GM18873 (cell line): ENCODE measurements around the gene PARD6G.
"Not testable (repeated sequence)": the region's sequence is repeated elsewhere in the genome, so short reads cannot be mapped to it uniquely, and the experiment has no call there.

Source experiments
- ATAC-seq: cut with Tn5 transposase; IDR thresholded peaks from one replicate; pipeline ENCODE4 v1.9.1; 2021; ENCODE audit warnings: mild to moderate bottlenecking, moderate library complexity, moderate number of reproducible peaks; ENCODE audit not compliant: unreplicated experiment, low FRiP score

Gene PARD6G

DNA sequence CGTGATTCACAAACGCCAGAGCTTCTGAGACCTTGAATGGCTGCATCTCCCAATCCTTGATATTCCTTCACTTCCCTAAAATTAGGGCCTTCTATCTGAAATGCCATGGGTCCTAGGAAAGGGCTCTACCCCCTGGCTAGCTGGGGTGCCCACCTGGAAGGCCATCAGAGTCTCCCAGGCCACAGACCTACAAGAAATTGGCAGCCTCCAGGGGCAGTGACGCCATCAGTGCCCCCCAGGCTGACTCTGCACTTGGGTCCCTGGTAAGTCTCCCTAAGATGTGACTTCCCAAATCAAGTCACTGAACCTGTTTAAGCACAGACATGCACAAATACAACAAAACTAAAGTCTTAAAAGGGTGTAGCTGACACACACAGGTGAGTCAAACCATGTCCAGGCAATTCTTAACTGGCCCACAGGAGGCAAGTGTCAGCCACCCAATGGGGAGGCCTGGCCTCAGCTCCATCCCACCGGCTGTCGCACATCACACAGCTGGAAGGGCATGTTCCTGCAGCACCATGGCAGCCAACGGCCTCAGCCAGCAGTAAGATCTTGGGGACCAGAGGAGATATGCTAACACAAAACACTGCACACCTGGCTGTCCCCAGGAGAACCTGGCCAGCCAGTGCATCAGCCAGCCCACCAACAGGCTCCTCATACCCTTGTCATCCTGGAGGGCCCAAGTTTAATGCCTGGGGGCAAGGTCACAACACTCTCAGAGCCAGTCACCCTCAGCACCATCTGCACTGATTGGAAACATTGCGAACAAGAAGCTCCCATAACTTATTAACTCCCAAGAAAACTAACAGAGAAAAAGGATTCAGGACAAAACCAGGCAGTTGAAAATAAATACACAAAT lies 5.2 kb downstream of the PARD6G start:
- ATAC-seq = no peak

DNA sequence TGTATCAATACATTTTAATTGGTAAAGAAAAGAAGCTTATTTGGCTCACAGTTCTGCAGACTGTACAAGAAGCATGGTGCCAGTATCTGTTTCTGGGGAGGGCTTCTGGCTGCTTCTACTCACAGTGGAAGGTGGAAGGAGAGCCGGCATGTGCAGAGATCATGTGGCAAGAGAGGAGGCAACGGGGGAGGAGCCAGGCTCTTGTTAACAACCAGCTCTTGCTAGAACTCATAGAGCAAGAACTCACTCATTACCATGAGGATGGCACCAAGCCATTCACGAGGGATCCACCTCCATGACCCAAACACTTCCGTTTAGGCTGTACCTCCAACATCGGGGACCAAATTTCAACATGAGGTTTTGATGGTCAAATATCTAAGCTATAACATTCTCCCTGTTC lies 7.5 kb downstream of the PARD6G start:
- no peak for ATAC-seq

DNA sequence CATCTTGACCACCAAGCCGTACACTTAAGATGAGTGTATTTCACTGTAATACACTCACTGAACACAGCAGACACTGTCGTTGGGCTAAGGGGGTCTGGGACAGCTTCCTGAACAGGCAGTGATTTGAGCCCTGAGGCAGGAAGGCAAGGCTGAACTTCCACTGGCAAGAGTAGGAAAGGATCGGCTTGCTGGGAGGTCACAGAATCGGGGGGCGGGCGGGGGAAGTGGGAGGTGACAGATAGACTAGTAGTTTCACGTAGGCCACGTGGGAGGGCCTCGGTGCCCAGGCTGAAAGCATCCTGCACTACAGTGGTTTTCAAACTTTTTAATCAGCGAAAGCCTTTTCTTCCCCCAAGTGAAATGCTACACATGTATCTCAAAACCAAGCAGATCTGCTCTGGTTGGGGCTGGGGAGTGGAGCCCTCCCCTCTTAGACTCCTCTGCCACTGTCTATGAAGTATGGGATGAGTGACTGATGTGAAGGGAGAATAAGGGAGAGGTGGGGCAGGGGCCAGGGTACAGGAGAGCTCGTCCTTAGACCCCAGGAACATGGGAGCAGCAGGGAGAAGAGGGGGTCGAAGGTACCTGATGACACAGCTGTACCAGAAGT lies 8.6 kb downstream of the PARD6G start:
- no peak for ATAC-seq

DNA sequence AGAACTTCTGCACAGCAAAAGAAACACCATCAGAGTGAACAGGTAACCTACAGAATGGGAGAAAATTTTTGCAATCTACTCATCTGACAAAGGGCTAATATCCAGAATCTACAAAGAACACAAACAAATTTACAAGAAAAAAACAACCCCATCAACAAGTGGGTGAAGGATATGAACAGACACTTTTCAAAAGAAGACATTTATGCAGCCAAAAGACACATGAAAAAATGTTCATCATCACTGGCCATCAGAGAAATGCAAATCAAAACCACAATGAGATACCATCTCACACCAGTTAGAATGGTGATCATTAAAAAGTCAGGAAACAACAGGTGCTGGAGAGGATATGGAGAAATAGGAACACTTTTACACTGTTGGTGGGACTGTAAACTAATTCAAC lies 9.8 kb downstream of the PARD6G start:
- not testable (repeated sequence) for ATAC-seq

DNA sequence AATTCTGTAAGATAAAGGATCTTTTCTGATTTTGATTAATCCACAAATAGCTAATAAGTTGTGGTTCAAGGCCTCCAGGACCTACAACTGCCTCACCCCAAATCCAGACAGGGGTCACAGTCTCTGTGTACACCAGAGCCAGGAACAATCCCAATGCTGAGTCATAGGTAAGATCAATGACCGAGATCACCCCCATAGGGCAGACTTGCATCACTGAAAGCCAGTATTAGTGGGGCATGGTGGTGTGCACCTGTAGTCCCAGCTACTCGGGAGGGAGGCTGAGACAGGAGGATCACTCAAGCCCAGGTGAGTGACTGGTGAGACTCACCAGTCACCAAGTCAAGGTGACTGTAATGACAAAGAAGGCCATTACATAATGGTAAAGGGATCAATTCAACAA lies 12.9 kb downstream of the PARD6G start:
- no peak for ATAC-seq

DNA sequence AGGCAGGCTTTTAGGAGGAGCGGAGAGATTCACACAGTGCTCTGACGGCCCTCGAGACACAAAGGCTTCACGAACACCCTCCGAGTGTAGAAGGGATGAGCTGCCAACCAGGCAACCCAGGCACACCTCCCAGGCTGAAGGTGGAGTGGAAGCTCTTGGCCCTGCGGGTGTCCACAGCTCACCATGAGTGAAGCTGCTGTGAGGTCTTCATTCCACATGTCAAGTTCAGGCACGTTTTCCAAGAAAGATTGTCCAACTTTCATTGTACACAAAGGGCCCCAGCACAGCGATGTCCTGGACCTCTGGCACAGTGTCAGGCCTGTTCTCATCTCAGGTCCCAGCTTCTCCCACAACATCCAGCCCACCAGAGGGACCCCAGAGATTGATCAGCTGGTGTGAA lies 13.4 kb downstream of the PARD6G start:
- no peak for ATAC-seq

DNA sequence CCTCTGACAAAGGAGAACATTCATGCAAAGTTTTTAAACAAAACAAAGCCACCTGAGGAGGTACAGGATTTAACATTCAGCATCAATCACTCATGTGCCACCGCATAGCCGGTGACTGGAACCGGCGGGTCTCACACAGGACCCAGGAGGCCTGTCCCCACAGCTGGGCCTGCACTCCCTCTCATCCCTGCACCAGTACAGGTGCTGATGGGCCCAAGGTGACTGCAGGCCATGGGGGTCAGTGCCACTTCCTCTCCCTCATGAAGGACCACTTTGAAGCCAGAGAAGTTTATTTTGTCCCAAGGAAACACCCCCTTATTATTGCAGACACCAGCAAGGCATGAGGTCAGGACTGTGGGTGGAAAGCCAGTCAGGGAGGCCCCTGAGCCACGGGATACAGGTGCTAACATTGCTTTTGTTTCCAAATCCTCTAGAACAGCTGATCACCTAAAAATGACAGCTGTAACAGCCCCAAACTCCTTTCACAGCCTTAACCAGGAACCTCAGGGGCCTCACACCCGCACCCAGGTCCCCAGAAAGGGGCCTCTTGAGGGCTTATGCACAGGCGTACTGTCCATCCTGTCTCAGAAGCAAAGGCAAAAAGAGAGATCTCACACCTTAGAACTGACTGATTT lies 14.0 kb downstream of the PARD6G start:
- ATAC-seq = no peak

DNA sequence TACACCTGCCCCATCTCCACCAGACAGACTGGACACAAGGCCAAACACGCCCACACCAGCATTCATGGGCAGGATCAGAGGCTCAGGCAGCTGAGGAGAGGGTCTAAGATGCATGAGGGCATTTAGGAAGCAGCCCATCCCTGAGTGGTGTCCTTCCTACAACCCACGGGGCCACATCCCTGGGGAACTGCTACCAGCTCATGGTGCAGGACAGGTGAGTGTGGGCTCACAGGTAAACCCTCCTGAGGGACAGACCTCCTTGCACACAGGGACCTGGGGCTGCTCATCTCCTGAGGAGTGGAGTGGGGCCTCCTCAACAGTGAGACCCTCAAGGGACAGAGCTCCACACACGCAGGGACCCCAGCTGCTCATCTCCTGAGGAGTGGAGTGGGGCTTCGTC lies 14.6 kb downstream of the PARD6G start:
- no peak for ATAC-seq

DNA sequence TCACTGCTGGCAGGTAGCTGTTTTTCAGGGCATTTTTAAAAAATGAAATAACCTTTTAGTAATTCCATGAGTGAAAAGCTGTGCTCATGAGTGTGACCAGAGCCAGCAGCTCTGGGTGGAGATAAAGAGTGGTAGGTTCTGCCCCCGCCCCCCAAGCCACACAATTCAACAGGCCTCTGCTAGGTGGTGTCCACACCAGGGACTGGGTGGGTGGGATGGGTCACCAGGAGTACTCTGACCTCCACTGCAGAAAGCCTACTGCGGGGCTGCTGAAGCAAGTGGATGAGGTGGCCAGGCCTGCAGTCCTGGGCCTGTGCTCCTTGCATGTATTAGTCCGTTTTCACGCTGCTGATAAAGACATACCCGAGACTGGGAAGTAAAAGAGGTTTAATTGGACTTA lies 15.3 kb downstream of the PARD6G start:
- no peak for ATAC-seq

DNA sequence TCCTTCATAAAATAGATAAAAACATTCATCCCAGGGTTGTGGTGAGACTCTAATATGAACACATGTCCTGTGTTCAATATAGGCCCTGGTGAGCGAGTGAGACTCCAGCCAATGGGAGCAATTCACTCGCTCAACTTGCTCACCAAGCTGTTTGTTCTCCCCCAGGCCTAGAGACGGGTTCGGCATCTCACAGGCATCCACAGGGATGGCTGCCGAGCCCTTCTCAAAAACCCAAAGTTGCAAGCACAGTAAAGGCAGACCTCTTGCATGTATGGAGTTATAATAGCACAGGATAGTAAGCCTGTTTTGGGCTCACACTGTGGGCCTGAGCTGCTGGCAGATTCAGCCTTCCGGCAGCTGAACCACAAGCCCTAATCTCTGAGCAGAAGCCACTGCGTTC lies 15.7 kb downstream of the PARD6G start:
- no peak for ATAC-seq

DNA sequence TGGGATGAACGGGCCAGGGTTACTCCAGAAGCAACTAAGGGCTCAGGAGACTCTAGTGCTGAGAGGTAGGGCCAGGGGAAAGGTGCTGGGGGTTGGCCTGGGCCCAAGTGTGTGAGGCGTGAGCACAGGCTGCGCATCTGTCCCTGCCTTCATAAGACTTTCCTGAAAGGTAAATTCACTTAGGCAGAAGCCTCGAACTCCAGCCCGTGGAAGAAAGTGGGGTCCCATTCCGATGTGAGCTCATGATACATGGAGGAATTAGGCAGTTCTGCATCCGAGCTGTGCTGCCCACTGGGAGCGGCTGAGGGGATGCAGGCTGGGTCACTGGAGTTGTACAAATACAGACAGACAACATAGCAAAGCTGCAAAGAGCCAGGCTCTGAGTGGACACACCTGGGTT lies 16.2 kb downstream of the PARD6G start:
- ATAC-seq = no peak

DNA sequence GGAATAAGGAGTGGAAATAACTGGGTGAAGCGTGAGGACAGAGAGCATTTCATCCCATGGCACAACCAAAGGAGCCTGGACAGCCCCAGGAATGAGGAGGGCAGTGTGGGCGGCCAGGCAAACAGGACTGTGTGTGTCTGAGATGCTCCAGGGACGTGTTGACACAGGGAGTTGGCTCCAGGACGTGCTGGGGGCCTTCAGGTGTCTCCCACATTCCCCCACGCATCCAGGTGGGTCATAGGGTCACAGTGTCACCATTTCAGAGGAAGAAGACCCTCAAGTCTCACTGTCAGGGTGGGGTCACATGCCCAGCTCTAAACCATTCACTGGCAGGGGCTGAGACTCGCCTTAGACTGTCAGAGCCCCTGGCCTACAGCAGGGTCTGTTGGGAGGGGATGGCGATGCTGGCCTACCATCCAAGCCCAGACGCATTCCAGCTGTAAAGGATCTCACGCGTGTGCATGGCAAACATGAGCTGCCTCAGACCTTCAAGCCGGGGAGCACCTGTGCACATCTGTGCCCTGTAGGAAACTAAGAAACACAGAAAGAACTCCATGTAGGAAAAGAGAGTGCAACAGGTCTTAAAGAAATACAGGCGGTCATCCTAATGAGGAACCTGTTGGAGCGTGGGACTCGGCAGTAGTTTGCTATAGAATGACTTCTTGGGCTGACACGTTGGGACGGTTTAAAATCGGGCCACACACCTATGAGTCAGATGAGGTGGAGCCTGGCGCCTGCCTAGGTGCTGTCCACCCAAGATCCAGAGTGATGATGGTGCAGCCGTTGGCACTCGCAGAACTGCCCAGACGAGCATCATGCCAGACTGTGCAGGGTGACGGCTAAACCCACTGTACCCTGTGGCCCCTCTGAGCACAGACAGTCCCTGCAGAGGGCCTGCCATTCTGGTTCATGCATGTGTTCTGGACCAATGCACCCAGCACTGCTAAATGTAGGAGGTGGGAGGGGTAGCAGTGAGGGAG lies 17.3 kb downstream of the PARD6G start:
- no peak for ATAC-seq

DNA sequence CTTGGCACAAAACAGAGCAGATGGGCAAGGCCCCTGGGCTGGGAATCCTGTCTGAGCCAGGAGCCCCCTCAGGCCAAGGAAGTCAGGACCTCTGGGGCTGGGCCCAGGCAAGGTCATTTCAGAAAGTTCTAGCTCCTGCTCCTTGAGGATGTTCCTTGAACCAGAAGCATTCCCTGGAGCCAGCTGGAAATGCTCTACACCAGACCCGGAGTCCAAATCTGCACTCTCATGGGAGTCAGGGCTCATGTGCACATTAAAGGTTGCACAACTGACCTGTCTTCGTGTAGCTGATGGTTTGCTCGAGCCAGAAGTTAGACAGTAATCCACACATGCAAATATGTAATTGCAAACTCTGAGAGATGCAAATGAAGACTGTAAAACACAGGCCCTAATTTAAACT lies 18.0 kb downstream of the PARD6G start:
- no peak for ATAC-seq

DNA sequence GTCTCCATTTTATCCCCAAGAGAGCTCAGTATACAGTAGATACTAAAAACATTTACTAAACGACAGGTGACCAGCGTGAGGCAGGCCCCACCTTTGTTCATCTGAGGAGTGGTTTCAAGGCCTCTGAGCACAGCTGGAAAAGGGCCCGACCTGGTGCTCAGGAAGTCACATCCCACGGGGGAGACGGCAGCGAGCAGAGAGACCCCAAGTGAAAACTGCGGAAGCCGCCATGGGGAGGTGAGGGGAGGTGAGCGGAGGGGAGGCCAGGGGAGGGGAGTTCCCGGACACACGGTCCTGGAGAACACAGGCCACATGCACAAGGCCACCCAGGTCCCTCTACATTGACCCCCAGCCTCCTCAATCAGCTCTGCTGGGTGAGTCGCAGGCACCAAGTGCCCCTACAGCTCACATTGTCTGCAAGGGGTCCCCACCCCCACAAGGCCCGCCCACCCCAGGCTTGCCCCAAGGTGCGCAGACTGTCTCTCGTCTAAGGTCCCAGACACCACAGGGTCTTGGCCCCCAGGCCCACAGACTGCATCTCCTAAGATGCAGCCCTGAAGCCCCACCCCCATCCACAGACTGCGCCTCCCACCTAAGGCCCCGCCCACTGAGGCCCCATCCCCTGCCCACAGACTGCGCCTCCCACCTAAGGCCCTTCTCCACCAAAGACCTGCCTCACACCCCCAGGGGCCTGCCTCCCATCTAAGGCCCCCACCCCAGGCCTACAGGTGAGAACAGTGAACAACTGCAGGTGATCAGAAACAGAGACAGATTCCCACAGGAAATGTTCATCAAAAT lies 19.1 kb downstream of the PARD6G start:
- no peak for ATAC-seq

DNA sequence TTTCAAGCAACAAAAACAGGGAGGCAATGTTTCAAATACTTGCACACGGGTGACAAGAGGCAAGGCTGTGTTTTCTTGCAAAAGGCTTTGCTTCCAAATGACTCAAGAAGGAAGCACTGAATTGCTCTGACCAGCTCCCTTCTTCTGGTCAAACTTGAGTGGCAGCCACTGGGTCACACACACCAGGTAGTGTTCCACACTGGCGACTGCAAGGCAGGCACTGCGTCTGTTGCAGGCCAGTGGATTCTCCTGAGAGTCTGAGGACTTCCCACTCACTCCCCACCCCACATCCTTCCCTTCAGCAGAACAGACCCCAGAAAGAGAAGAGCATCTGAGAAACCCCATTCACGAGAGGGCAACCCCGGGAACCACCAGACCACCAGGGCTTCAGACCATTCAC lies 19.8 kb downstream of the PARD6G start:
- no peak for ATAC-seq

DNA sequence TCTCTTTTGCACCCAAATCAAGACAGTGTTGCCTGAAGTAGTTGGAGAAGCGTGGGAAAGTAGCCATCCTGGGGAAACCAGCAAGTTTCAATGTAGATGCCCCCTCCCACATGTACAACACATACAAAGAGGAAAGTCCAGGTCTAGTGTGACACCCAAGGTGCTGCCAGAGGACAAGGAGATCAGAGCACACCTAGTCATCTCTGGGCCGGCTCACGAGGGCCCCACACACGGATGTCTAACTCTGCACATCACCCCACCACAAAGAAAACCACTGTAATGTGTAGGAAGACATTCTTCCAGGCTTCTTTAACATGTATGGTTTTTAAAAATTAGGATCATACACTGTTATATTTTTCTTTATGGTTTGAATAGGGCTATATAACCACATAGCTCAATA lies 21.6 kb downstream of the PARD6G start:
- no peak for ATAC-seq

DNA sequence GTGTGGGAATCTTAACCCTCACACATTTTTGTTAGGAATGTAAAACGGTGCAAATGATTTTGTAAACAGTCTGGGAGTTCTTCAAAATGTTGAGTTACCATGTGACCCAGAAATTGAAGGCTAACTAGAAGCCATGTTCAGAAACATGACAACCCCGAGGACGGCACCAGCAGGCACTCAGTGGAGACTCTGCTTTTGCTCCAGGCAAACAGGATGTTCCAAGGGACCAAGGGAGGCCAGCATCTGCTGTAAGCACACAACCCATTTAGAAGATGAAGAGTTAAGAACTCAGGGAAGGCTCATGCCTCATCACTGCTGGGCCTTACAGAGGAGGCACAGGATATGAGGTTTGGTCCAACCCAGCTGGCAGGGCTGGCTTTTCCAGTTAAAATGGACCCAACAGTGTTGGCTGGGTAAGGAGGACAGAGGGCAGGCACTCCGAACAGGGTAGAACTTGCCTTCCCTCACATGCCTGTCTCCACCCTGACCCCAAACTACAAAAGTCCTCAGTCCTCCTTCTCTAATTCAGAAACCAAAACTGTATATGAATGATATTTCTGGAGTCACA lies 23.6 kb downstream of the PARD6G start:
- ATAC-seq = no peak

DNA sequence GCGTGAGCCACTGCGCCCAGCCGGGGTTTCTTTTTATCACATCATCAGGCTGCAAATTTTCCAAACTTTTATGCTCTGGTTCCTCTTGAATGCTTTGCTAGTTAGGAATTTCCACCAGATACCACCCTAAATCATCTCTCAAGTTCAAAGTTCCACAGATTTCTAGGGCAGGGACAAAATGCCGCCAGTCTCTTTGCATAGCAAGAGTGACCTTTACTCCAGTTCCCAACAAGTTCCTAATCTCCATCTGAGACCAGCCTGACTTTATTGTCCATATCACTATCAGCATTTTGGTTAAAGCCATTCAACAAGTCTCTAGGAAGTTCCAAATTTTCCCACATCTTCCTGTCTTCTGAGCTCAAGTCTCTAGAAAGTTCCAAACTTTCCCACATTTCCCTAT lies 27.8 kb downstream of the PARD6G start:
- not testable (repeated sequence) for ATAC-seq
